K562 (cell line): ENCODE data around the gene SPDYE3.

ENCODE experiments used
- FOXJ3 ChIP-seq: sonication (generic); formaldehyde crosslinking; IDR thresholded peaks from 2 replicates; pipeline ENCODE4 v1.4.0; 2020; ENCODE audit warnings: mild to moderate bottlenecking, missing genetic modification reagents
- NCOA2 ChIP-seq, 2 experiments: fragments of 450-650 bp; IDR thresholded peaks; 2 replicates each; pipeline ENCODE4 v1.6.1; 2018; ENCODE audit warnings: mild to moderate bottlenecking in 2 of 2, moderate library complexity in 1 of 2; ENCODE audit not compliant: partially characterized antibody in 2 of 2
- POLR2AphosphoS2 ChIP-seq: IDR thresholded peaks from 2 replicates; pipeline ENCODE4 v1.6.1; 2012; ENCODE audit warnings: low read length, improper control_type of control experiment
- POLR2AphosphoS5 ChIP-seq: IDR thresholded peaks from 2 replicates; pipeline ENCODE4 v1.6.1; 2011; ENCODE audit warnings: mild to moderate bottlenecking, low read depth, low read length, moderate library complexity; ENCODE audit not compliant: control insufficient read depth, insufficient read depth
- PRDM10 ChIP-seq: fragments of 450-650 bp; IDR thresholded peaks from 2 replicates; pipeline ENCODE4 v1.6.1; 2018; ENCODE audit not compliant: partially characterized antibody
- ZNF175 ChIP-seq: fragments of 200-800 bp; sonication (Bioruptor generic); IDR thresholded peaks from 2 replicates; pipeline ENCODE4 v1.6.1; 2016; ENCODE audit warnings: low read depth, mild to moderate bottlenecking, missing genetic modification characterization, missing compliant biosample characterization
- ZNF436 ChIP-seq: fragments of 250-450, 450-650 bp; sonication (Bioruptor Pico); formaldehyde crosslinking; IDR thresholded peaks from 2 replicates; pipeline ENCODE4 v1.7.0; 2020; ENCODE audit warnings: mild to moderate bottlenecking
- TF ChIP-seq, protein P1 (sequence below): fragments of 450-650 bp; IDR thresholded peaks from 2 replicates; pipeline ENCODE4 v1.6.1; 2016; ENCODE audit warnings: antibody characterized with exemption

- no peak for TF ChIP-seq NCOA2 (IDR thresholded peaks at IDR 0.05; ENCODE audit: partially characterized antibody in 2 of 2)
- TF ChIP-seq ZNF436 (CRISPR knock-in tag), result no peak
- TF ChIP-seq, protein P1, sequence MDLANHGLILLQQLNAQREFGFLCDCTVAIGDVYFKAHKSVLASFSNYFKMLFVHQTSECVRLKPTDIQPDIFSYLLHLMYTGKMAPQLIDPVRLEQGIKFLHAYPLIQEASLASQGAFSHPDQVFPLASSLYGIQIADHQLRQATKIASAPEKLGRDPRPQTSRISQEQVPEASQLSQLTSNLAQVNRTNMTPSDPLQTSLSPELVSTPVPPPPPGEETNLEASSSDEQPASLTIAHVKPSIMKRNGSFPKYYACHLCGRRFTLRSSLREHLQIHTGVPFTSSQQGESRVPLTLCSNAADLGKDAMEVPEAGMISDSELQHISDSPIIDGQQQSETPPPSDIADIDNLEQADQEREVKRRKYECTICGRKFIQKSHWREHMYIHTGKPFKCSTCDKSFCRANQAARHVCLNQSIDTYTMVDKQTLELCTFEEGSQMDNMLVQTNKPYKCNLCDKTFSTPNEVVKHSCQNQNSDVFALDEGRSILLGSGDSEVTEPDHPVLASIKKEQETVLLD, result no peak
- no peak for TF ChIP-seq POLR2AphosphoS5
- no peak for TF ChIP-seq ZNF175
- no peak for TF ChIP-seq FOXJ3 (CRISPR knock-in tag)
- no peak for TF ChIP-seq POLR2AphosphoS2
- TF ChIP-seq PRDM10, result no peak
Observed at GRCh38 chr7:100348805-100349204, 41.3 kb downstream of the SPDYE3 start.
